HepG2 (cell line): ENCODE measurements around the gene TFF1. TPM values are rescaled to one million over a fixed set of nuclear protein-coding genes. Genes with fewer than 3 reads are reported as not detected.

Source experiments
- BCL6 ChIP-seq: IDR thresholded peaks from 2 replicates; pipeline ENCODE4 v1.6.1; 2016; ENCODE audit warnings: missing genetic modification reagents, missing compliant biosample characterization
- CEBPB ChIP-seq: IDR thresholded peaks from 2 replicates; pipeline ENCODE4 v1.6.1; 2011; ENCODE audit warnings: low read depth, low read length, improper control_type of control experiment, borderline replicate concordance
- FOXA1 ChIP-seq, 2 experiments: fragments of 450-650 bp in 1 of 2; sonication (generic) in 1 of 2; formaldehyde crosslinking in 1 of 2; IDR thresholded peaks; 2 replicates each; pipeline versions ENCODE4 v1.4.0 to v1.6.1; 2016 to 2020; ENCODE audit warnings: missing genetic modification reagents in 1 of 2
- FOXP1 ChIP-seq, 2 experiments: fragments of 450-650 bp in 1 of 2; IDR thresholded peaks; 2 replicates each; pipeline ENCODE4 v1.6.1; 2017 to 2018; ENCODE audit warnings: antibody characterized with exemption in 1 of 2
- HOXA7 ChIP-seq: sonication (generic); formaldehyde crosslinking; IDR thresholded peaks from 2 replicates; pipeline ENCODE4 v1.8.1; 2022; ENCODE audit warnings: mild to moderate bottlenecking, missing genetic modification reagents, moderate library complexity
- JARID2 ChIP-seq: sonication (generic); formaldehyde crosslinking; IDR thresholded peaks from 2 replicates; pipeline ENCODE4 v1.8.1; 2023; ENCODE audit warnings: missing genetic modification reagents, inconsistent platforms; ENCODE audit not compliant: insufficient replicate concordance
- MAFF ChIP-seq: IDR thresholded peaks from 2 replicates; pipeline ENCODE4 v1.6.1; 2011; ENCODE audit warnings: low read depth, low read length, improper control_type of control experiment
- MED1 ChIP-seq: sonication (generic); formaldehyde crosslinking; IDR thresholded peaks from 2 replicates; pipeline ENCODE4 v1.4.0; 2020; ENCODE audit warnings: missing genetic modification reagents
- MLLT10 ChIP-seq: sonication (generic); formaldehyde crosslinking; IDR thresholded peaks from 2 replicates; pipeline ENCODE4 v1.4.0; 2020; ENCODE audit warnings: missing genetic modification reagents
- MXI1 ChIP-seq: IDR thresholded peaks from 3 replicates; pipeline ENCODE4 v1.6.1; 2012; ENCODE audit warnings: low read depth, low read length, inconsistent platforms, borderline replicate concordance
- SP1 ChIP-seq, 2 experiments: fragments of 450-650 bp in 1 of 2; sonication (generic) in 1 of 2; formaldehyde crosslinking in 1 of 2; IDR thresholded peaks; 2 replicates each; pipeline versions ENCODE4 v1.4.0 to v1.6.1; 2016 to 2020; ENCODE audit warnings: missing genetic modification reagents in 1 of 2
- SPEN ChIP-seq: sonication (generic); formaldehyde crosslinking; IDR thresholded peaks from 2 replicates; pipeline ENCODE4 v1.5.1; 2020; ENCODE audit warnings: low read depth, mild to moderate bottlenecking, missing genetic modification reagents
- TBX2 ChIP-seq: sonication (generic); formaldehyde crosslinking; IDR thresholded peaks from 2 replicates; pipeline ENCODE4 v1.5.0; 2020; ENCODE audit warnings: missing genetic modification reagents, mild to moderate bottlenecking, borderline replicate concordance
- TERF1 ChIP-seq: sonication (generic); formaldehyde crosslinking; IDR thresholded peaks from 2 replicates; pipeline ENCODE4 v1.8.0; 2022; ENCODE audit warnings: mild to moderate bottlenecking, missing genetic modification reagents, moderate library complexity
- THAP8 ChIP-seq: sonication (generic); formaldehyde crosslinking; IDR thresholded peaks from 2 replicates; pipeline ENCODE4 v1.5.1; 2020; ENCODE audit warnings: missing genetic modification reagents, mild to moderate bottlenecking, borderline replicate concordance
- TRIM22 ChIP-seq: fragments of 450-650 bp; IDR thresholded peaks from 2 replicates; pipeline ENCODE4 v1.6.1; 2017
- ZBTB7B ChIP-seq: sonication (generic); formaldehyde crosslinking; IDR thresholded peaks from 2 replicates; pipeline ENCODE4 v1.4.0; 2020; ENCODE audit warnings: missing genetic modification reagents
- ZFP91 ChIP-seq: sonication (generic); formaldehyde crosslinking; IDR thresholded peaks from 2 replicates; pipeline ENCODE4 v1.9.0; 2022; ENCODE audit warnings: missing genetic modification reagents, mild to moderate bottlenecking, borderline replicate concordance
- ZMYM4 ChIP-seq: sonication (generic); formaldehyde crosslinking; IDR thresholded peaks from 2 replicates; pipeline ENCODE4 v1.8.1; 2023; ENCODE audit warnings: mild to moderate bottlenecking, missing genetic modification reagents
- ZNF232 ChIP-seq: sonication (generic); formaldehyde crosslinking; IDR thresholded peaks from 2 replicates; pipeline ENCODE4 v1.4.0; 2020; ENCODE audit warnings: missing genetic modification reagents, borderline replicate concordance
- ZNF460 ChIP-seq: sonication (generic); formaldehyde crosslinking; IDR thresholded peaks from 2 replicates; pipeline ENCODE4 v1.5.1; 2020; ENCODE audit warnings: missing genetic modification reagents, mild to moderate bottlenecking, borderline replicate concordance
- ZNF703 ChIP-seq: sonication (generic); formaldehyde crosslinking; IDR thresholded peaks from 2 replicates; pipeline ENCODE4 v1.5.1; 2020; ENCODE audit warnings: missing genetic modification reagents, mild to moderate bottlenecking, moderate library complexity, borderline replicate concordance
- ZNF75D ChIP-seq: sonication (generic); formaldehyde crosslinking; IDR thresholded peaks from 2 replicates; pipeline ENCODE4 v1.8.1; 2023; ENCODE audit warnings: missing genetic modification reagents, mild to moderate bottlenecking, borderline replicate concordance
- ZNF761 ChIP-seq: sonication (generic); formaldehyde crosslinking; conservative IDR thresholded peaks from 2 replicates; pipeline ENCODE4 v1.4.0; 2020; ENCODE audit warnings: mild to moderate bottlenecking, missing genetic modification reagents
- polyA plus RNA-seq, 8 experiments: library from polyadenylated mRNA; depleted of rRNA in 3 of 8; stranded (reverse) in 7 of 8; unstranded in 1 of 8; fragments of >200 nt; fragmentation: Illumina TruSeq in 4 of 8; extraction: Trizol in 4 of 8; gene quantifications; 2 replicates each; pipeline versions ENCODE4 v1.2.1 to v1.2.3, GENCODE V29; 2011 to 2016; ENCODE audit warnings: low read depth in 4 of 8, missing spikeins in 1 of 8, mixed read lengths in 1 of 8; ENCODE audit not compliant: insufficient read depth in 1 of 8
- total RNA-seq, 5 experiments: library from RNA; depleted of rRNA; stranded (reverse); fragments of >200 nt; fragmentation: Illumina TruSeq; extraction: Trizol; gene quantifications; 2 replicates each; pipeline ENCODE4 v1.2.3, GENCODE V29; 2016; ENCODE audit warnings: low read depth in 1 of 5

The TFF1 gene
- total and polyA plus RNA-seq, 2 of the 13 experiments (the other 11 are each of a cell fraction or from before 2014, with no cell fraction given) = 0.24 to 19.4 TPM

- TF ChIP-seq ZNF761 (CRISPR knock-in tag) (no peak), ZNF232 (CRISPR knock-in tag) (0 out of 2 replicates have a peak, but pooled peaks have one; percentile 11), BCL6 (CRISPR knock-in tag) (peak; percentile 77; the same call in 1 of the 2 replicates), ZFP91 (CRISPR knock-in tag) (peak; percentile 34; the same call in 1 of the 2 replicates), TBX2 (CRISPR knock-in tag) (peak; percentile 54; the same call in 1 of the 2 replicates), ZNF460 (no peak), MLLT10 (CRISPR knock-in tag) (no peak), ZBTB7B (CRISPR knock-in tag) (no peak), JARID2 (no peak), ZNF75D (CRISPR knock-in tag) (no peak), ZMYM4 (CRISPR knock-in tag) (0 out of 2 replicates have a peak, but pooled peaks have one; percentile 6), MXI1 (peak; percentile 21; the same call in 1 of the 3 replicates), MED1 (0 out of 2 replicates have a peak, but pooled peaks have one; percentile 11), TERF1 (CRISPR knock-in tag) (no peak), FOXP1 (IDR thresholded peaks at IDR 0.05) (no peak), FOXP1 (CRISPR knock-in tag; IDR thresholded peaks at IDR 0.05) (no peak), FOXA1 (IDR thresholded peaks at IDR 0.05) (no peak), FOXA1 (CRISPR knock-in tag; IDR thresholded peaks at IDR 0.05) (peak; percentile 46; the same call in 1 of the 2 replicates), ZNF703 (0 out of 2 replicates have a peak, but pooled peaks have one; percentile 55), TRIM22 (no peak), CEBPB (peak; percentile 48; the same call in 1 of the 2 replicates), SPEN (no peak), THAP8 (CRISPR knock-in tag) (no peak), SP1 (IDR thresholded peaks at IDR 0.05) (no peak), SP1 (CRISPR knock-in tag; IDR thresholded peaks at IDR 0.05) (no peak), HOXA7 (CRISPR knock-in tag) (no peak), MAFF (0 out of 2 replicates have a peak, but pooled peaks have one; percentile 5)
These were observed 23.1 kb upstream of the TFF1 start (continued) for GRCh38 chr21:42389449-42389835.
